Measurements from ENCODE around the gene RABL2A. TPM values are rescaled to one million over a fixed set of nuclear protein-coding genes. Genes with fewer than 3 reads are reported as not detected.
"Not testable (repeated sequence)": the region's sequence is repeated elsewhere in the genome, so short reads cannot be mapped to it uniquely, and the experiment has no call there.

The RABL2A gene
- total RNA-seq, 3 donors from 2014 or later, result 10.6 to 14.9 (median 10.9) TPM

GRCh38 chr2:113599208-113599607 is 27.9 kb upstream of the RABL2A start:
- not testable (repeated sequence) for H3K36me3 Mint-ChIP-seq (ENCODE audit: insufficient read depth); ATAC-seq; H3K4me3 Mint-ChIP-seq; H3K9me3 Mint-ChIP-seq; H3K4me1 Mint-ChIP-seq (ENCODE audit: low read depth); H3K27me3 Mint-ChIP-seq (ENCODE audit: low read depth); DNase-seq

- peak overlapping the region; percentile 45 for H3K4me3 Mint-ChIP-seq
- not testable (repeated sequence) for H3K36me3 Mint-ChIP-seq (ENCODE audit: insufficient read depth); ATAC-seq; H3K4me1 Mint-ChIP-seq (ENCODE audit: low read depth); DNase-seq; H3K9me3 Mint-ChIP-seq; H3K27me3 Mint-ChIP-seq (ENCODE audit: low read depth)
Measured at GRCh38 chr2:113602040-113602769, 24.9 kb upstream of the RABL2A start.

GRCh38 chr2:113602869-113603466 is 24.1 kb upstream of the RABL2A start:
- DNase-seq (no peak), ATAC-seq (peak; percentile 45 to 46)
- no peaks in the 10 kb centered on the region for H3K27me3 Mint-ChIP-seq (ENCODE audit: low read depth)
- H3K4me1 Mint-ChIP-seq (ENCODE audit: low read depth), result peaks cover 6% of the 10 kb centered on the region
- H3K4me3 Mint-ChIP-seq, result peak overlapping the region; percentile 88
- H3K9me3 Mint-ChIP-seq, result no peaks in the 10 kb centered on the region
- peaks cover 1% of the 10 kb centered on the region for H3K36me3 Mint-ChIP-seq (ENCODE audit: insufficient read depth)

GRCh38 chr2:113603467-113604084 is 23.5 kb upstream of the RABL2A start:
- peak; percentile 97 to 99 for ATAC-seq
- not testable (repeated sequence) for H3K4me1 Mint-ChIP-seq (ENCODE audit: low read depth); H3K27me3 Mint-ChIP-seq (ENCODE audit: low read depth); H3K36me3 Mint-ChIP-seq (ENCODE audit: insufficient read depth); H3K9me3 Mint-ChIP-seq
- peak overlapping the region; percentile 88 for H3K4me3 Mint-ChIP-seq
- peak; percentile 81 for DNase-seq

- H3K9me3 Mint-ChIP-seq; H3K36me3 Mint-ChIP-seq (ENCODE audit: insufficient read depth); H3K27me3 Mint-ChIP-seq (ENCODE audit: low read depth); H3K4me1 Mint-ChIP-seq (ENCODE audit: low read depth): not testable (repeated sequence)
- DNase-seq (peak; percentile 89), ATAC-seq (peak; percentile 15)
- H3K4me3 Mint-ChIP-seq, result peak overlapping the region; percentile 87
Measured at GRCh38 chr2:113604085-113604477, 23.0 kb upstream of the RABL2A start.

GRCh38 chr2:113604661-113605060 is 22.4 kb upstream of the RABL2A start:
- H3K9me3 Mint-ChIP-seq; DNase-seq; ATAC-seq; H3K4me1 Mint-ChIP-seq (ENCODE audit: low read depth); H3K36me3 Mint-ChIP-seq (ENCODE audit: insufficient read depth); H3K27me3 Mint-ChIP-seq (ENCODE audit: low read depth): not testable (repeated sequence)
- peak overlapping the region; percentile 87 for H3K4me3 Mint-ChIP-seq

- H3K4me3 Mint-ChIP-seq; ATAC-seq; H3K4me1 Mint-ChIP-seq (ENCODE audit: low read depth); H3K27me3 Mint-ChIP-seq (ENCODE audit: low read depth); H3K36me3 Mint-ChIP-seq (ENCODE audit: insufficient read depth); DNase-seq; H3K9me3 Mint-ChIP-seq: not testable (repeated sequence)
Measured at GRCh38 chr2:113606036-113606435, 21.0 kb upstream of the RABL2A start.

- not testable (repeated sequence) for H3K27me3 Mint-ChIP-seq (ENCODE audit: low read depth); DNase-seq; H3K36me3 Mint-ChIP-seq (ENCODE audit: insufficient read depth); H3K9me3 Mint-ChIP-seq; H3K4me3 Mint-ChIP-seq; ATAC-seq; H3K4me1 Mint-ChIP-seq (ENCODE audit: low read depth)
Measured at GRCh38 chr2:113609822-113610221, 17.2 kb upstream of the RABL2A start.

GRCh38 chr2:113621002-113621401 is 6.1 kb upstream of the RABL2A start:
- not testable (repeated sequence) for H3K4me3 Mint-ChIP-seq; DNase-seq; H3K4me1 Mint-ChIP-seq (ENCODE audit: low read depth); H3K27me3 Mint-ChIP-seq (ENCODE audit: low read depth); H3K36me3 Mint-ChIP-seq (ENCODE audit: insufficient read depth); ATAC-seq; H3K9me3 Mint-ChIP-seq

GRCh38 chr2:113625906-113626305 is 1.2 kb upstream of the RABL2A start:
- peaks cover 12% of the 10 kb centered on the region for H3K4me1 Mint-ChIP-seq (ENCODE audit: low read depth)
- ATAC-seq; DNase-seq; H3K4me3 Mint-ChIP-seq; H3K9me3 Mint-ChIP-seq; H3K36me3 Mint-ChIP-seq (ENCODE audit: insufficient read depth); H3K27me3 Mint-ChIP-seq (ENCODE audit: low read depth): not testable (repeated sequence)

GRCh38 chr2:113632849-113633345 is 5.8 kb downstream of the RABL2A start:
- DNase-seq; H3K27me3 Mint-ChIP-seq (ENCODE audit: low read depth); H3K4me3 Mint-ChIP-seq; H3K36me3 Mint-ChIP-seq (ENCODE audit: insufficient read depth); H3K9me3 Mint-ChIP-seq; H3K4me1 Mint-ChIP-seq (ENCODE audit: low read depth); ATAC-seq: not testable (repeated sequence)

GRCh38 chr2:113635358-113635757 is 8.3 kb downstream of the RABL2A start:
- H3K4me3 Mint-ChIP-seq; H3K4me1 Mint-ChIP-seq (ENCODE audit: low read depth); H3K9me3 Mint-ChIP-seq; DNase-seq; ATAC-seq; H3K36me3 Mint-ChIP-seq (ENCODE audit: insufficient read depth); H3K27me3 Mint-ChIP-seq (ENCODE audit: low read depth): not testable (repeated sequence)

GRCh38 chr2:113636226-113636625 is 9.2 kb downstream of the RABL2A start:
- H3K4me3 Mint-ChIP-seq; H3K36me3 Mint-ChIP-seq (ENCODE audit: insufficient read depth); ATAC-seq; H3K4me1 Mint-ChIP-seq (ENCODE audit: low read depth); DNase-seq; H3K27me3 Mint-ChIP-seq (ENCODE audit: low read depth); H3K9me3 Mint-ChIP-seq: not testable (repeated sequence)

GRCh38 chr2:113638084-113638483 is 11.0 kb downstream of the RABL2A start:
- not testable (repeated sequence) for DNase-seq; H3K27me3 Mint-ChIP-seq (ENCODE audit: low read depth); ATAC-seq; H3K36me3 Mint-ChIP-seq (ENCODE audit: insufficient read depth); H3K4me1 Mint-ChIP-seq (ENCODE audit: low read depth); H3K9me3 Mint-ChIP-seq; H3K4me3 Mint-ChIP-seq

- not testable (repeated sequence) for H3K9me3 Mint-ChIP-seq; ATAC-seq; H3K36me3 Mint-ChIP-seq (ENCODE audit: insufficient read depth); DNase-seq; H3K4me1 Mint-ChIP-seq (ENCODE audit: low read depth); H3K27me3 Mint-ChIP-seq (ENCODE audit: low read depth); H3K4me3 Mint-ChIP-seq
Measured at GRCh38 chr2:113646217-113646616, 19.2 kb downstream of the RABL2A start.

Data from activated T-cell treated with anti-CD3 and anti-CD28 coated beads, Interleukin-2, amount 50 U/mL, for 4 hours (primary cell).